NCI-H69 (cell line): ENCODE data around the gene MUC5AC.
"Not testable (repeated sequence)": the region's sequence is repeated elsewhere in the genome, so short reads cannot be mapped to it uniquely, and the experiment has no call there.

ENCODE experiments used
- DNase-seq: peaks from one replicate; lab custom pipeline; 2025; lab: John Stamatoyannopoulos, UW

Gene MUC5AC

GRCh38 chr11:1177771-1178090, 20.0 kb downstream of the MUC5AC start:
- no peak for DNase-seq

DNA sequence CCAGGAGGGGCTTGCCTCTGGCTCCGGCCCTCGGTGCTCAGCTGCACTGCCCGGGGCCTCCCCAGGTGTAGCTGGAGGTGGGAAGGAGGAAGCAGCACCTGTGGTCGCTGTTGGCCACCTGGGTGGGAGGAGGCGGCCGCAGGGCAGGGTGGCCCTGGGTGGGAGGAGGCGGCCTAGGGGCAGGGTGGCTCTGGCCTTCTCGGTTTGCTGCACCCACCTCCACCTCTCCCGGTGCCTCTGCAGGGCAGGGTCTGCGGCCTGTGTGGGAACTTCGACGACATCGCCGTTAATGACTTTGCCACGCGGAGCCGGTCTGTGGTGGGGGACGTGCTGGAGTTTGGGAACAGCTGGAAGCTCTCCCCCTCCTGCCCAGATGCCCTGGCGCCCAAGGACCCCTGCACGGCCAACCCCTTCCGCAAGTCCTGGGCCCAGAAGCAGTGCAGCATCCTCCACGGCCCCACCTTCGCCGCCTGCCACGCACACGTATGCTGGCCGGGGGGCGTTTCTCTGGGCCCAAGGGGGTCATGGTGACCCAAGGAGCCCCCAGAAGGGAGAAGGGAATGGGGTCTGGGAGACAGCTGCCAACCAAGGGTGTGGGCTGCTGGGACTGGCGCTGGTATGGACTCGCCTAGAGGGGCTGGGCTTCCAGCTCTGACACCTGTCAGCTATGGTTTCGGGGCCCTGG, 20.6 kb downstream of the MUC5AC start:
- no peak for DNase-seq

DNA sequence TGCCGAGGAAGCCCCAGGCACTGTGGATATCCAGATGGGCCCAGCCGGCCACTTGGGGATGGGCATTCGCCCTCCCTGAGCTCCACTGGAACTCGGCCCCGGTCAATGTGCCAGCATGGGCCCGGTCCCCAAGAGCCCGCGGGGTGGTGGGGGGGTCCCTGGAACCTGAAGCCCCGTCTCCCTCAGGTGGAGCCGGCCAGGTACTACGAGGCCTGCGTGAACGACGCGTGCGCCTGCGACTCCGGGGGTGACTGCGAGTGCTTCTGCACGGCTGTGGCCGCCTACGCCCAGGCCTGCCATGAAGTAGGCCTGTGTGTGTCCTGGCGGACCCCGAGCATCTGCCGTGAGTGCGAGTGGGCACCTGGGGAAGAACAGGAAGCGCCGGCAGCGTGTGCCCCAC, 21.2 kb downstream of the MUC5AC start:
- DNase-seq: no peak

- DNase-seq: no peak
Observed at GRCh38 chr11:1179641-1180040, 21.9 kb downstream of the MUC5AC start.

- no peak for DNase-seq
Observed at GRCh38 chr11:1180171-1180570, 22.4 kb downstream of the MUC5AC start.

GRCh38 chr11:1180947-1181391, 23.2 kb downstream of the MUC5AC start:
- DNase-seq: no peak

- no peak for DNase-seq
Observed at GRCh38 chr11:1181420-1181819, 23.7 kb downstream of the MUC5AC start.

DNA sequence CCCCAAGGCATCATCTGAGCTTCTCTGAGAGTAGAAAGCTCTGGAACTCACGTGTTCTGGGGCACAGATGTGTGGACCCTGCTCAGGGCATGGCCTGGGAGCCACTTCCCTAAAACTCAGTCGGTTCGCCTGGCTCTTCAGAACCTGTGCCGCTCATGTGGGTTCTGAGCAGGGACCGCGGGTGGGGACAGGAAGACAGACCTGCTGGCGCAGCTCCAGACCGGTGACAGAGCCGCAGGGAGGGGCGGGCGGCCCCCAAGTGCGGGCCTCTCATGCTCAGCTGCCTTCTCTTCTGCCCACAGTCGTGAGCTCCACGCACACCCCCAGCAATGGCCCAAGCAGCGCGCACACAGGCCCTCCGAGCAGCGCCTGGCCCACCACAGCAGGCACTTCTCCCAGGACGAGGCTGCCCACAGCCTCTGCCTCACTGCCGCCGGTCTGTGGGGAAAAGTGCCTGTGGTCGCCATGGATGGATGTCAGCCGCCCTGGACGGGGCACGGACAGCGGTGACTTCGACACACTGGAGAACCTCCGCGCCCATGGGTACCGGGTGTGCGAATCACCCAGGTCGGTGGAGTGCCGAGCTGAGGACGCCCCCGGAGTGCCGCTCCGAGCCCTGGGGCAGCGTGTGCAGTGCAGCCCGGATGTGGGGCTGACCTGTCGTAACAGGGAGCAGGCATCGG, 24.2 kb downstream of the MUC5AC start:
- DNase-seq: peak; percentile 37

- not testable (repeated sequence) for DNase-seq
Observed at GRCh38 chr11:1184139-1184538, 26.4 kb downstream of the MUC5AC start.

- DNase-seq: not testable (repeated sequence)
Observed at GRCh38 chr11:1188451-1189130, 30.8 kb downstream of the MUC5AC start.

DNA sequence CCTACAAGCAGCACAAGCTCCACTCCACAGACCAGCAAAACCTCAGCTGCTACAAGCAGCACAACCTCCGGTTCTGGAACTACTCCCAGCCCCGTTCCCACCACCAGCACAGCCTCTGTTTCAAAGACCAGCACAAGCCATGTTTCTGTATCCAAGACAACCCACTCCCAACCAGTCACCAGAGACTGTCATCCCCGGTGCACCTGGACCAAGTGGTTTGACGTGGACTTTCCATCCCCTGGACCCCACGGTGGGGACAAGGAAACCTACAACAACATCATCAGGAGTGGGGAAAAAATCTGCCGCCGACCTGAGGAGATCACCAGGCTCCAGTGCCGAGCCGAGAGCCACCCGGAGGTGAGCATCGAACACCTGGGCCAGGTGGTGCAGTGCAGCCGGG, 32.1 kb downstream of the MUC5AC start:
- DNase-seq: not testable (repeated sequence)

GRCh38 chr11:1191786-1192470, 34.2 kb downstream of the MUC5AC start:
- not testable (repeated sequence) for DNase-seq

DNA sequence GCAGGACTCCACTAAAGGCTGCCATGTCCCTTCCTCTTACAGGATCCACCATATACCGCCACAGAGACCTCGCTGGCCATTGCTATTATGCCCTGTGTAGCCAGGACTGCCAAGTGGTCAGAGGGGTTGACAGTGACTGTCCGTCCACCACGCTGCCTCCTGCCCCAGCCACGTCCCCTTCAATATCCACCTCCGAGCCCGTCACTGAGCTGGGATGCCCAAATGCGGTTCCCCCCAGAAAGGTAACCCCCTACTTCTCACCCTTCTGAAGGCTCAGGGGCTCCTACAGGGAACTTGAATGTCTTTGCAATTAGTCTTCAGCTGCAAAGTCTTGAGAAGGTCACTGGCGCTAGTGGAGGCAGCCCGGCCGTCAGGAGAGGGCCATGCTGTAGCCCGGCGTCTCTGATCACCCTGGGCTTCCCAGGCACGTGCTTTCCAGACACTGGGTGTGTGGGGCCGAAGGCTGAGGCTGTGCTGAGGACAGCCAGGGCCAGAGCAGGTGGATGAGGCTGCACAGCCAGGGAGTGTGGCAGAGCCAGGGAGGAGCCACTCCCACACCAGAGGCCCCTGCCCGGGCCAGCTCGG, 35.1 kb downstream of the MUC5AC start:
- DNase-seq: no peak

DNA sequence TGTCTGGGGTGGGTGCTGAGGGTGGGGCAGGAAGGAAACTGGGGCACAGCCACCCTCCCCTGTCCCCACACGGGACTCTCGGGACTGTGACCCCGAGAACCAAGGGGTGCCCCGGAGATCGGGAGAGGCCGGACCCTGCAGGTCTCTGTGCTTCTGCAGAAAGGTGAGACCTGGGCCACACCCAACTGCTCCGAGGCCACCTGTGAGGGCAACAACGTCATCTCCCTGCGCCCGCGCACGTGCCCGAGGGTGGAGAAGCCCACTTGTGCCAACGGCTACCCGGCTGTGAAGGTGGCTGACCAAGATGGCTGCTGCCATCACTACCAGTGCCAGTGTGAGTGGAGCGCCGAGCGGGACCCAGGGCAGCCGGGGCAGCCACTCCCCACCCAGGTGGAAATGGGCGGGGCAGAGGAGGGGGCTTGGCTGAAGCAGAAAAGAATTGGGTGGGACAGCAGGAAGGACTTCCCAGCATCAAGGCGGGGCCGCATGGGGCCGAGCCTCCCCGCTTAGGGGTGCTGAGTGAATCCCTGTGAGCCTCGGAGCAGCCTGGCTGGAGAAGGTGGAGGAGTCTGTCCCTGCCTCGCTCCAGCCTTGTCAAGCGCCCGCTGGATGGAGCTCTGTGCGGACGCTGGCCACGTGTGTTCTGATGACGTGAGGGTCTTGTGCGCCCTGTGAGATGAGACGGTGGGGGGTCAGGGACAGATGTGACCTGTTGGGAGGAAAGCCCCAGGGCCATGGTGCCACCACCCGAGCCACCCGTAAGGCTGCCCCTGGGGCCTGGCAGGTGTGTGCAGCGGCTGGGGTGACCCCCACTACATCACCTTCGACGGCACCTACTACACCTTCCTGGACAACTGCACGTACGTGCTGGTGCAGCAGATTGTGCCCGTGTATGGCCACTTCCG, 35.8 kb downstream of the MUC5AC start:
- DNase-seq: no peak

DNA sequence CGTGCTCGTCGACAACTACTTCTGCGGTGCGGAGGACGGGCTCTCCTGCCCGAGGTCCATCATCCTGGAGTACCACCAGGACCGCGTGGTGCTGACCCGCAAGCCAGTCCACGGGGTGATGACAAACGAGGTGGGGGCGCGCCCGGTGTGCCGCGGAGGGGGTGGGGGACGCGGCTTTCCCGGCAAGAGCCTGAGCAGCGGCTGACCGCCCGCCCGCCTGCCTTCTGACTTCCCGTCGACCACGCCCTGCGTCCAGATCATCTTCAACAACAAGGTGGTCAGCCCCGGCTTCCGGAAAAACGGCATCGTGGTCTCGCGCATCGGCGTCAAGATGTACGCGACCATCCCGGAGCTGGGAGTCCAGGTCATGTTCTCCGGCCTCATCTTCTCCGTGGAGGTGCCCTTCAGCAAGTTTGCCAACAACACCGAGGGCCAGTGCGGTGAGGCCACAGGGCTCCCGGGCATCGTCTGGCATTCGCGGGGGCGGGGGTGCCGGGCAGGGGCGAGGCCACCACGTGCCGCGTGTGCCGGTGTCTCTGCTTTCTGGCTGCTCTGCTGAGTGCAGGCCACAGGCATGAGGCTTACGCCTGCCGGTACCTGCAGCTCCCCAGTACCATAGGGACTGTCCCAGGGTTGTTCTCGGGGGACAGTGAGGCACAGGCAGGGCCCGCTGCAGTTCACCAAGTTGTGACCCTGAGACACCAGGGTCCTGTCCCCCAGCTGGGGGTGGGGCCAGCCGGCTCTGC, 36.7 kb downstream of the MUC5AC start:
- DNase-seq: no peak

DNA sequence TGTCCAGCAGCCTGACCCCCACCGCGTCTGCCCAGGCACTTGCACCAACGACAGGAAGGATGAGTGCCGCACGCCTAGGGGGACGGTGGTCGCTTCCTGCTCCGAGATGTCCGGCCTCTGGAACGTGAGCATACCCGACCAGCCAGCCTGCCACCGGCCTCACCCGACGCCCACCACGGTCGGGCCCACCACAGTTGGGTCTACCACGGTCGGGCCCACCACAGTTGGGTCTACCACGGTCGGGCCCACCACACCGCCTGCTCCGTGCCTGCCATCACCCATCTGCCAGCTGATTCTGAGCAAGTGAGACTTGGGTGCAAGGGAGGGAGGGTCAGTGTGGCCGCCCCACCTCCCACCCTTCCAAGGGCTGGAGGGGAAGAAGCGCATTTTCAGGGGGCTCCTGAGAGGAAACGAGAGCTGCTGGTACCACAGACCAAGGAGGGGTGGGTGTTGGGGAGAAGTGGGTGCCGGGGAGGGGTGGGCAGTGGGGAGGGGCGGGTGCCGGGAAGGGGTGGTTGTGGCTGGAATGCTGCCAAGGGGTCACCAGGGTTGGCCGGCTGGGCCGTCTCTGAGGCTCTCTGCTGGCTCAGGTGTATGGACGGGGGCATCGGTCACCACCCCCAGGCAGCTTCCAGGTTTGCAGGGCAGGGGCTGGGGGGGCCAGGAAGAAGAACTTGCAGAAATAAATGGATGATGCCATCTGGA, 37.4 kb downstream of the MUC5AC start:
- no peak for DNase-seq

GRCh38 chr11:1195682-1196515, 38.1 kb downstream of the MUC5AC start:
- no peak for DNase-seq

- no peak for DNase-seq
Observed at GRCh38 chr11:1196516-1197391, 39.0 kb downstream of the MUC5AC start.
